DND-41 (cell line): ENCODE data around the gene CYP4V2.

Experiments
- EZH2 ChIP-seq: IDR thresholded peaks from 3 replicates; pipeline ENCODE4 v1.6.1; 2012; ENCODE audit warnings: borderline replicate concordance, low read depth, mild to moderate bottlenecking, moderate library complexity, low read length, inconsistent platforms; ENCODE audit not compliant: severe bottlenecking
- TF ChIP-seq, protein P1 (sequence below): IDR thresholded peaks from 2 replicates; pipeline ENCODE4 v1.5.1; 2012; ENCODE audit warnings: borderline replicate concordance, low read length, moderate library complexity, mild to moderate bottlenecking; ENCODE audit not compliant: poor library complexity, severe bottlenecking; ENCODE audit errors: extremely low read depth

GRCh38 chr4:186158021-186158813 is 33.1 kb upstream of the CYP4V2 start:
- TF ChIP-seq, protein P1, sequence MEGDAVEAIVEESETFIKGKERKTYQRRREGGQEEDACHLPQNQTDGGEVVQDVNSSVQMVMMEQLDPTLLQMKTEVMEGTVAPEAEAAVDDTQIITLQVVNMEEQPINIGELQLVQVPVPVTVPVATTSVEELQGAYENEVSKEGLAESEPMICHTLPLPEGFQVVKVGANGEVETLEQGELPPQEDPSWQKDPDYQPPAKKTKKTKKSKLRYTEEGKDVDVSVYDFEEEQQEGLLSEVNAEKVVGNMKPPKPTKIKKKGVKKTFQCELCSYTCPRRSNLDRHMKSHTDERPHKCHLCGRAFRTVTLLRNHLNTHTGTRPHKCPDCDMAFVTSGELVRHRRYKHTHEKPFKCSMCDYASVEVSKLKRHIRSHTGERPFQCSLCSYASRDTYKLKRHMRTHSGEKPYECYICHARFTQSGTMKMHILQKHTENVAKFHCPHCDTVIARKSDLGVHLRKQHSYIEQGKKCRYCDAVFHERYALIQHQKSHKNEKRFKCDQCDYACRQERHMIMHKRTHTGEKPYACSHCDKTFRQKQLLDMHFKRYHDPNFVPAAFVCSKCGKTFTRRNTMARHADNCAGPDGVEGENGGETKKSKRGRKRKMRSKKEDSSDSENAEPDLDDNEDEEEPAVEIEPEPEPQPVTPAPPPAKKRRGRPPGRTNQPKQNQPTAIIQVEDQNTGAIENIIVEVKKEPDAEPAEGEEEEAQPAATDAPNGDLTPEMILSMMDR = no peak
- TF ChIP-seq EZH2 = no peak
